IMR-90 (cell line): Measurements from ENCODE around the gene ULBP1. TPM values are rescaled to one million over a fixed set of nuclear protein-coding genes. Genes with fewer than 3 reads are reported as not detected.

ENCODE experiments used
- ATAC-seq: fragments of 200-7000 bp; cut with Tn5 transposase; 2 replicates; pipeline ENCODE4 v1.9.1; 2020; ENCODE audit warnings: low read depth, mild to moderate bottlenecking, moderate library complexity
- BruUV-seq: library from RNA; stranded (reverse); fragments of 400-500 nt; replicated peaks from 2 replicates; lab custom pipeline; 2021; lab: Mats Ljungman, UMichigan
- CTCF ChIA-PET: fragments of 300-600 bp; formaldehyde crosslinking; extraction: SDS; loops from one replicate; lab custom pipeline; 2021; ENCODE audit warnings: antibody characterized with exemption; lab: Yijun Ruan, JAX
- POLR2A ChIA-PET: fragments of 300-600 bp; sonication (Branson Sonifier 250); formaldehyde crosslinking; loops from one replicate; lab custom pipeline; 2022; ENCODE audit warnings: antibody characterized with exemption; ENCODE audit not compliant: unreplicated experiment; lab: Charles Lee
- DNase-seq: peaks from one replicate; pipeline ENCODE4 v3.0.0; 2013
- H2AFZ ChIP-seq: replicated peaks from 2 replicates; pipeline ENCODE3; 2013; ENCODE audit warnings: low read length, mild to moderate bottlenecking; ENCODE audit not compliant: poor library complexity
- H2AK5ac ChIP-seq: 2 replicates; pipeline ENCODE4 v1.6.1; 2013; ENCODE audit warnings: low read depth, low read length, inconsistent platforms
- H2AK9ac ChIP-seq: replicated peaks from 2 replicates; pipeline ENCODE3; 2013; ENCODE audit warnings: mild to moderate bottlenecking, low read depth, low read length, moderate library complexity; ENCODE audit not compliant: poor library complexity
- H2BK120ac ChIP-seq: 2 replicates; pipeline ENCODE4 v1.6.1; 2013; ENCODE audit warnings: low read depth, low read length, inconsistent platforms
- H2BK15ac ChIP-seq: 3 replicates; pipeline ENCODE4 v1.6.1; 2013; ENCODE audit warnings: low read depth, low read length, inconsistent platforms
- H2BK20ac ChIP-seq: 2 replicates; pipeline ENCODE4 v1.6.1; 2013; ENCODE audit warnings: low read depth, mild to moderate bottlenecking, inconsistent platforms, low read length, moderate library complexity
- H2BK5ac ChIP-seq: 2 replicates; pipeline ENCODE4 v1.6.1; 2013; ENCODE audit warnings: mild to moderate bottlenecking, low read depth, low read length, inconsistent platforms; ENCODE audit not compliant: poor library complexity, severe bottlenecking
- H3K14ac ChIP-seq: replicated peaks from 2 replicates; pipeline ENCODE4 v1.6.1; 2013; ENCODE audit warnings: low read depth, low read length, inconsistent platforms
- H3K18ac ChIP-seq: 2 replicates; pipeline ENCODE4 v1.6.1; 2013; ENCODE audit warnings: low read depth, low read length, control low read depth
- H3K23ac ChIP-seq: 2 replicates; pipeline ENCODE4 v1.6.1; 2013; ENCODE audit warnings: low read depth, low read length, inconsistent platforms
- H3K27ac ChIP-seq: 2 replicates; pipeline ENCODE4 v1.5.1; 2013; ENCODE audit warnings: mild to moderate bottlenecking, control low read depth, low read length; ENCODE audit not compliant: insufficient read depth
- H3K27me3 ChIP-seq: 2 replicates; pipeline ENCODE4 v1.6.1; 2013; ENCODE audit warnings: low read length; ENCODE audit not compliant: control insufficient read depth, insufficient read depth
- H3K36me3 ChIP-seq: 2 replicates; pipeline ENCODE4 v1.6.1; 2013; ENCODE audit warnings: low read length, mixed read lengths; ENCODE audit not compliant: control insufficient read depth, insufficient read depth
- H3K4ac ChIP-seq: 2 replicates; pipeline ENCODE4 v1.6.1; 2013; ENCODE audit warnings: low read depth, low read length, inconsistent platforms
- H3K4me1 ChIP-seq: 2 replicates; pipeline ENCODE4 v1.6.1; 2013; ENCODE audit warnings: low read length, mixed read lengths; ENCODE audit not compliant: control insufficient read depth, insufficient read depth
- H3K4me2 ChIP-seq: 2 replicates; pipeline ENCODE4 v1.6.1; 2013; ENCODE audit warnings: low read depth, mild to moderate bottlenecking, control low read depth, low read length, moderate library complexity
- H3K4me3 ChIP-seq: 2 replicates; pipeline ENCODE4 v1.5.1; 2013; ENCODE audit warnings: low read depth, mild to moderate bottlenecking, control low read depth, low read length, moderate library complexity; ENCODE audit not compliant: insufficient read depth
- H3K56ac ChIP-seq: 2 replicates; pipeline ENCODE4 v1.6.1; 2013; ENCODE audit warnings: low read length, inconsistent platforms; ENCODE audit not compliant: insufficient read depth; ENCODE audit errors: extremely low read depth
- H3K79me1 ChIP-seq, 2 experiments: 2 replicates each; pipeline ENCODE4 v1.6.1; 2013; ENCODE audit warnings: low read length in 2 of 2, inconsistent platforms in 1 of 2, low read depth in 1 of 2
- H3K9ac ChIP-seq: 2 replicates; pipeline ENCODE4 v1.6.1; 2013; ENCODE audit warnings: low read depth, low read length, control low read depth
- H3K9me1 ChIP-seq: 2 replicates; pipeline ENCODE4 v1.6.1; 2013; ENCODE audit warnings: low read length, inconsistent platforms; ENCODE audit not compliant: insufficient read depth
- H3K9me3 ChIP-seq: 2 replicates; pipeline ENCODE4 v1.6.1; 2013; ENCODE audit warnings: low read length; ENCODE audit not compliant: control insufficient read depth, insufficient read depth
- H4K20me1 ChIP-seq: 2 replicates; pipeline ENCODE4 v1.6.1; 2013; ENCODE audit warnings: low read length, inconsistent platforms; ENCODE audit not compliant: insufficient read depth
- H4K5ac ChIP-seq: 2 replicates; pipeline ENCODE4 v1.6.1; 2013; ENCODE audit warnings: mild to moderate bottlenecking, low read depth, low read length, control low read depth
- H4K8ac ChIP-seq, 2 experiments: 2 replicates each; pipeline ENCODE4 v1.6.1; 2013; ENCODE audit warnings: low read depth in 2 of 2, low read length in 2 of 2, control low read depth in 1 of 2, inconsistent platforms in 1 of 2
- H4K91ac ChIP-seq: 2 replicates; pipeline ENCODE4 v1.6.1; 2013; ENCODE audit warnings: low read depth, low read length, inconsistent platforms; ENCODE audit not compliant: insufficient read depth
- BHLHE40 ChIP-seq: fragments of 150-350 bp; IDR thresholded peaks from 2 replicates; pipeline ENCODE4 v1.6.1; 2016; ENCODE audit warnings: mild to moderate bottlenecking, low read depth, low read length
- CTCF ChIP-seq: conservative IDR thresholded peaks from 2 replicates; pipeline ENCODE4 v1.5.1; 2012; ENCODE audit warnings: mild to moderate bottlenecking, low read depth, low read length, improper control_type of control experiment
- MAFK ChIP-seq: IDR thresholded peaks from 2 replicates; pipeline ENCODE4 v1.6.1; 2012; ENCODE audit warnings: low read depth, low read length, improper control_type of control experiment
- RCOR1 ChIP-seq: IDR thresholded peaks from 2 replicates; pipeline ENCODE4 v1.6.1; 2012; ENCODE audit warnings: mild to moderate bottlenecking, low read length, improper control_type of control experiment; ENCODE audit not compliant: insufficient replicate concordance
- SMC3 ChIP-seq: fragments of 150-350 bp; IDR thresholded peaks from 2 replicates; pipeline ENCODE4 v1.6.1; 2016; ENCODE audit warnings: low read depth, mild to moderate bottlenecking, antibody characterized with exemption, low read length, moderate library complexity
- WGBS, 2 experiments: methylation state at CpG; one replicate each; pipeline versions ENCODE4 v1.1.5 to v1.1.7; 2013; ENCODE audit warnings: missing lambda C conversion rate in 2 of 2; ENCODE audit not compliant: insufficient read length in 1 of 2; ENCODE audit errors: extremely low coverage in 2 of 2; 5-methylcytosine and 5-hydroxymethylcytosine counted together
- dilution Hi-C: fragments of 300-500 bp; cut with HindIII; formaldehyde crosslinking; loops from one replicate; pipeline ENCODE4 v1.14.3; 2018; ENCODE audit warnings: low sequenced_read_pairs; ENCODE audit not compliant: unreplicated experiment
- in situ Hi-C: fragments of 300-500 bp; cut with MboI; formaldehyde crosslinking; loops from 3 replicates; pipeline ENCODE4 v1.14.3; 2019; ENCODE audit warnings: low sequenced_read_pairs, inconsistent platforms, mixed read lengths
- intact Hi-C: fragments of 100-400 bp; cut with micrococcal nuclease; formaldehyde crosslinking; loops from 2 replicates; pipeline ENCODE4 v1.10.0; 2022
- polyA plus RNA-seq, 3 experiments: library from polyadenylated mRNA; depleted of rRNA; stranded (reverse); fragments of >200 nt; gene quantifications; 2 replicates each; pipeline ENCODE4 v1.2.3, GENCODE V29; 2012; ENCODE audit warnings: low replicate concordance in 1 of 3
- total RNA-seq: library from RNA; depleted of rRNA; stranded (reverse); fragments of >200 nt; gene quantifications from 2 replicates; pipeline ENCODE4 v1.2.3, GENCODE V29; 2012

The ULBP1 gene
- total and polyA plus RNA-seq, 2 of the 4 experiments (the other 2 are of a cell fraction), result 0.18 to 0.87 TPM

- no peak overlapping the region for H2AFZ ChIP-seq
- DNase-seq (no peak), ATAC-seq (no peak)
- BruUV-seq, result no TSS peak
- WGBS, 2 experiments, result 61% methylated on average over 2 of the region's 6 CpGs; no CpG with 5 or more reads in 1 of the 2 experiments
- no peak overlapping the region for H3K4me3 ChIP-seq
- no peaks in the 10 kb centered on the region for H3K36me3 ChIP-seq
- no peak overlapping the region for H2BK5ac ChIP-seq
- peaks cover 51% of the 10 kb centered on the region for H3K27me3 ChIP-seq
- no peak overlapping the region for H4K8ac ChIP-seq
- no peak overlapping the region for H3K18ac ChIP-seq
- no peaks in the 10 kb centered on the region for H3K79me1 ChIP-seq
- ChIA-PET POLR2A (no interaction called here), CTCF (no interaction called here)
- no peak overlapping the region for H2AK9ac ChIP-seq
- H3K14ac ChIP-seq, result no peak overlapping the region
- no peak overlapping the region for H4K91ac ChIP-seq
- no peak overlapping the region for H3K27ac ChIP-seq
- no peaks in the 10 kb centered on the region for H3K4me1 ChIP-seq
- no peaks in the 10 kb centered on the region for H4K20me1 ChIP-seq
- no peak overlapping the region for H3K4ac ChIP-seq
- dilution Hi-C loops (no loop called here), in situ Hi-C loops (no loop called here), intact Hi-C loops (no loop called here)
- H2BK20ac ChIP-seq, result no peak overlapping the region
- H2BK120ac ChIP-seq, result no peak overlapping the region
- H2BK15ac ChIP-seq, result no peak overlapping the region
- no peak overlapping the region for H3K4me2 ChIP-seq
- H4K5ac ChIP-seq, result no peak overlapping the region
- TF ChIP-seq MAFK (no peak), RCOR1 (no peak), CTCF (no peak), BHLHE40 (no peak), SMC3 (no peak)
- H3K56ac ChIP-seq, result no peak overlapping the region
- H3K23ac ChIP-seq, result no peak overlapping the region
- H3K9ac ChIP-seq, result no peak overlapping the region
- H2AK5ac ChIP-seq, result no peak overlapping the region
- H3K9me3 ChIP-seq, result 0 out of 2 replicates have a peak, but pooled peaks cover 2% of the 10 kb centered on the region
- no peaks in the 10 kb centered on the region for H3K9me1 ChIP-seq
Observed at GRCh38 chr6:149979293-149979692, 15.6 kb downstream of the ULBP1 start.
